Measurements from ENCODE around the gene CMTM2.

DNA sequence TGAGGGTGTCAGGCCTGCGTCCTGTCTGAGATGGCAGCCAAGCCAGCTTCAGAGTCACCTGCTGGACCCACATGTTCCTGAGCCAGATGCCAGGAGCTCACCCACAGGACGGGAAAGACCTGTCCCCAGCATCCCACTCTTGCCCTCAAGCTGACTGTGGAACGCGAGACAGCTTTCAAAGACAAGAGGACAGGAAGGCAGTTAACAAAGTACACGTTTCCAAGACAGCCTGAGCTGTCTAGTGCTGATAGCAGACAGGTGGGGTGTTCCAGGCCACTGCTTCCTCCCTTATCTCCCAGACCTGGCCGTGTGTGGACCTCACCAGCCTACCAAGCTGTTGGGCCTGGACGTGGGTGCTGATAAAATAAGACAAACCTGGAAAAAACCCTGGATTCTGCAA, 38.5 kb downstream of the CMTM2 start:
- TF ChIP-seq, protein P1, sequence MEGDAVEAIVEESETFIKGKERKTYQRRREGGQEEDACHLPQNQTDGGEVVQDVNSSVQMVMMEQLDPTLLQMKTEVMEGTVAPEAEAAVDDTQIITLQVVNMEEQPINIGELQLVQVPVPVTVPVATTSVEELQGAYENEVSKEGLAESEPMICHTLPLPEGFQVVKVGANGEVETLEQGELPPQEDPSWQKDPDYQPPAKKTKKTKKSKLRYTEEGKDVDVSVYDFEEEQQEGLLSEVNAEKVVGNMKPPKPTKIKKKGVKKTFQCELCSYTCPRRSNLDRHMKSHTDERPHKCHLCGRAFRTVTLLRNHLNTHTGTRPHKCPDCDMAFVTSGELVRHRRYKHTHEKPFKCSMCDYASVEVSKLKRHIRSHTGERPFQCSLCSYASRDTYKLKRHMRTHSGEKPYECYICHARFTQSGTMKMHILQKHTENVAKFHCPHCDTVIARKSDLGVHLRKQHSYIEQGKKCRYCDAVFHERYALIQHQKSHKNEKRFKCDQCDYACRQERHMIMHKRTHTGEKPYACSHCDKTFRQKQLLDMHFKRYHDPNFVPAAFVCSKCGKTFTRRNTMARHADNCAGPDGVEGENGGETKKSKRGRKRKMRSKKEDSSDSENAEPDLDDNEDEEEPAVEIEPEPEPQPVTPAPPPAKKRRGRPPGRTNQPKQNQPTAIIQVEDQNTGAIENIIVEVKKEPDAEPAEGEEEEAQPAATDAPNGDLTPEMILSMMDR (conservative IDR thresholded peaks at IDR 0.05; ENCODE audit: low read depth, low read length): no peak
- TF ChIP-seq POLR2A (IDR thresholded peaks at IDR 0.05; ENCODE audit: low read depth, low read length) (no peak), SMC3 (IDR thresholded peaks at IDR 0.05; ENCODE audit: low read depth, low read length) (no peak), RCOR1 (IDR thresholded peaks at IDR 0.05; ENCODE audit: insufficient replicate concordance, low read length) (no peak)
